Ramos (cell line): ENCODE data around the gene GLYATL3.
"Not testable (repeated sequence)": the region's sequence is repeated elsewhere in the genome, so short reads cannot be mapped to it uniquely, and the experiment has no call there.

ENCODE experiments used
- in situ Hi-C: fragments of 300-500 bp; cut with MboI; formaldehyde crosslinking; loops from one replicate; pipeline ENCODE4 v1.14.3; 2022; ENCODE audit warnings: low sequenced_read_pairs; ENCODE audit not compliant: unreplicated experiment

GLYATL3 gene

DNA sequence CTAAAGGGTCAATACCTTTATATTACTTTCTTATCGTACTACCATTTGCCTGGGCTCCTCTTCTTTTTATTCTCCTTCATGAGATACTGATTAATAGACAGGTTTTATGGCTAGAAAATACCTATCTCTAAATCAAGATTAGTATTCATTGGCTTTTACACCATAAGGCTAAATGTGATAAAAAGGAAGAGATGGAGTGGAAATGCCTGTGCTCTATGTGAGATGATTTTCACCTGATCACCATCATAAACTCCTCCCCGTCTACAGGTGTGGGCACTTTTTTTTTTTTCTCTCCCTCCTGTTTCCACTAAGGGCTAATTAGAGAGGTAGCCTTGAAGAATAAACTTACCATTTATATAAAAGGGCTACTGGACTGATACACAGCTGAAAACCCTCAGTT, at the start of gene GLYATL3:
Gene GLYATL3 (plus strand): TSS at position 301 of the 400 bp plus-strand sequence. CDS start 12,068 bp downstream, outside the sequence.
- in situ Hi-C loops: no loop called here

DNA sequence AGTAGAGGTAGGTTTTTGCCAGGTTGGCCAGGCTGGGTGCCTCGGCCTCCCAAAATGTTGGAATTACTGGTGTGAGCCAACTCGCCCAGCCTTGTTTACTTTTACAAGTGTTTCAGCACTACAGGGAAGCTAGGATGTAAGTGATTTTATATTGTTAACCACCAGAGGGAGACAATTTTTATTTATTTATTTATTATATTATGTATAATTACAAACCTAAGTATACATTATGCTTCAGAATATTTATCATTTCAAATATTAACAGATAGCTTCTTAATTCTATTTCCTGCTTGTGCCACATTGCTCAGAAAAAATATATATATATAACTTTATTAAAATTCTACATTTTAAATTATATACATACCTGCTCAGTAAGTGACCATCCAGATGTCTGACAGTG, 46.5 kb upstream of the GLYATL3 start:
- in situ Hi-C loops: no loop called here

DNA sequence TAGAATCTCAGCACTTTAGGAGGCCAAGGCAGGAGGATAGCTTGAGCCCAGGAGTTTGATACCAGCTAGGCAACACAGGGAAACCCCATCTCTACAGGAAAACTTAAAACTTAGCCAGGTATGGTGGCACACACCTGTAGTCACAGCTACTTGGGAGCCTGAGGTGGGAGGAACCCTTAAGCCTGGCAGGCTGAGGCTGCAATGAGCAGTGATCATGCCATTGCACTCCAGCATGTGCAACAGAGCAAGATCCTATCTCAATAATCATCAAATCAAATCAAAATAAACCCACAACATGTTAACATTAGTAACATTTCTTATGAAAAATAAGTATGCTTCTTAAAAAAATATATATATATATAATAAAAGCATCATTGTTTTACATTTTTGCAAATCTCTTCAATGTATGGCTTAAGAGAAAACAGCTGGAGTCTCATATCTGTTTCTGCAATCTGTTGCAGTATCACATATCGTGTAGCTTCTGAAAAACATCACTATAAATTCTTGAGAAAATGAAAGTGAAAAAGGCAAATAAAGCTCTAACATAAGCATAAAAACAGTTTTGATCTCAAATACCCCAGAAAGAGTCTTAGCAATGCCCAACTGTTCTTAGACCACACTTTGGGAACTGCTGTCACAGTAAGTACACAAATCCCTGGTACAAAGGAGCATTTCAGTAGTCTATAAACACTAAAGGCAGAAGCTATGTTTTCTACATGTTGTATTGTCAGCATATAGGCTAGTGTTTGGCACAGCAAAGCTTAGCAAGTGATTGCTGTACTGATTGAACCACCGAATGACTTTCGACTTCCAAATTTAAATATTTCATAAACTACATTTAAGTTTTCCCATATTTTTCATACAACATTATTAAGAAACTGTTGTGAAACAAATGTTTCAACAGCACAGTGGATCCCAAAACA, 44.7 kb upstream of the GLYATL3 start:
- in situ Hi-C loops: no loop called here

DNA sequence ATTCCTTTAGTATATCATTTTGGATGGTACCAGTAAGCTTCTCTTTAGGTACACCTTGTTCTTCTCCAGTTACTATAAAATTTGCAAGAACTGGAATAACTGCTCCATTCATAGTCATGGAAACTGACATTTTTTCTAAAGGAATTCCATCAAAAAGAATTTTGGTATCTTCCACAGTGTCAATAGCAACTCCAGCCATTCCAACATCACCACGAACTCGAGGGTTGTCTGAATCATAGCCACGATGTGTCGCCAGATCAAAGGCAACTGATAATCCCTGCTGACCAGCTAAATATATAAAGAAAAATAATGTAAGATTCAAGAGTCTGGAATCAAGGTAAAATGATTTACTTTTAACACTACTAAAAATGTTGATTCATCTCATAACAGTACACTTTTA, 42.0 kb upstream of the GLYATL3 start:
- in situ Hi-C loops: no loop called here

DNA sequence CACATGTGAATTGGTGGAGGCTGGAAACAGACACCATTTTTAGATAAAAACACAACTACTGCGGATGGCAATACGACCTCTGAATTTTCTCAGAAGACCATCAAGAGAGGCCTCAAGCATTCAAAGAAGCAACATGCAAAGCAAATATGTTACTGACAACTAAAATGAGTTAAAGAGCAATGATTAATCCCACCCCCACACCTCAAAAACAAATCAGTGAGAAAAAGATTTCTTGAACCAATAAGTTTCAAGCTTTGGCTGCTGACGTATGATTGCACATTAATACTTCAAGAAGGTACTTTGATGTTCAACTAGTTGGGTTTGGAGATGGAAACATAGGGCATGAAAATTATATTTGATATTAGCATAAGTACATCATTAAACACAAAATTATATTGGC, 37.7 kb upstream of the GLYATL3 start:
- in situ Hi-C loops: no loop called here

DNA sequence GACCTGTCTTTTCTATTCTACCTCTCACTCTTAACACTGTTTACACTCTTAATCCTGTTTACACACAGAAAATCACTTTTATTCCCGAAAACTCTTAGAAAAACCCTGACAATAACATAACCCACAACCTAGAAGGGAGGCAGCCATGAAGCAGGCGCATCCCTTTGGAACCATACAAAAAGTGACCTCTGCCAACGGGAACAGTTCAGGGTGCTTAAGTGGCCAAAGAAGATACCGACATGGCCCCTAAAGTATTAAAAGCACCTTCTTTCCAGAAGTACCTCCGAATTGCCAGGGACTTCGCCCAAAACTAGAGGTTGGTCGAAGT, 37.2 kb upstream of the GLYATL3 start:
- in situ Hi-C loops: no loop called here

DNA sequence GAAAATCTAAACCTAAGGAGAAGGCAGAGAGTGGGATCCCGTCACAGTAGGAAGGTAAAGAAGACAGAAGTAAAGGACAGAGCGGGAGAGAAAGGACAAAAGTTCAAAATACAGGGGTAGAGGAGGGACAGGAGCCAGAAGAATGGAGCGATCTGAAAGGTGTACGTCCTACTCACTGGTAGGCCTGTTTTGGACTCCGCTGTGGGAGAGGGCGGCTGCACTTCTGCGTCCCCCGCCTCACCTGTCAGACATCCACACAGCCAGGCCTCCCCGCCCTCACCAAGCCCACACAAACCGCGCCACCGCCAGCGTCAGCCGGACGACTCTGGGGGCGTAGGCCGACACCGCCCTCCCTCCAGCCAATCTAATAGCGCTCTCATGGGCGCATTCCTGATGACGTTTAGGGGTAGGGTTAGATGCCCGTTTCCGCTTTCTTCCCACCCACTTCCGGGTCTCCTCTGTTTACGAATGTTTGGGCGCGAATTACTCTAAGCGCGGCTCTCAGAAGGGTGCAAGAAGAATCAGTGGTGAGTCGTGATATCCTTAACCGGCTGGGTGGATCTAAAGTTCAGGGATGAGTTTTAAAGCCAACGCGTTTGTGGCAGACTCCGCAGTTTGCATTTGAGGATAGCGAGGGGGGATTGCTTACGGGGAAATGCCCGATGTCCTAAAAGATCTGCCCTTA, 36.7 kb upstream of the GLYATL3 start, which contains the start of the genes CENPQ and MMUT:
Gene CENPQ (plus strand): TSS at position 444 of the 685 bp plus-strand sequence. CDS start 6,807 bp downstream, outside the sequence.
Gene MMUT (minus strand): TSS at position 327 of the 685 bp plus-strand sequence. CDS start 3,787 bp downstream, outside the sequence.
- in situ Hi-C loops: no loop called here

DNA sequence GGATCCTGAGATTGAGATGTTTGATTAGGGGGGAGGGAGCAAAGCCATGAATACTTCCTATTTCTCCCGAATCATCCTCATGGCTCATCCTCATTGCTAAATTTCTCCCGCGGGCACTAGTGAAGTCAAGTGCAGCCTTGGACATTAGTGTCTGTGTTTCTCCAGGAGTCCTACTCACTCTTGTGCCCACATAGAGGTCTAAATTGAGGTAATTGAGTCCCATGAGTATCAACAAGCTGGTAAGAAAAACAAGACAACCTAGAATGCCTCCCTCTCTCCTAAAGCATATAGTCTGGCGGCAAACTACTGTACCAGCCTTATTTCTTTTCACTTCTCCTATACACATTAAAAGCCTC, 36.1 kb upstream of the GLYATL3 start:
- in situ Hi-C loops: no loop called here

DNA sequence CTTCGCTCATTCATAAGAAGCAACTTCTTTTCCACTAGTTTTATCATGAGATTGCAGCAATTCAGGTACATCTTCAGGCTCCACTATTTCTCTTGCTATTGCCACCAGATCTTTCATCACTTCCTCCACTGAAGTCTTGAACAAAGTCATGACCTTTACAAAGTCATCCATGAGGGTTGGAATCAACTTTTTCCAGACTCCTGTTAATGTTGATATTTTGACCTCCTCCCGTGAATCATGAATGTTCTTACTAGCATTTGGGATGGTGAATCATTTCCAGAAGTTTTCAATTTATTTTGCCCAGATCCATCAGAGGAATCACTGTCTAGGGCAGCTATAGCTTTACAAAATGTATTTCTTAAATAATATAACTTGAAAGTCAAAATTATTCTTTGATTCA, 35.0 kb upstream of the GLYATL3 start:
- in situ Hi-C loops: no loop called here

DNA sequence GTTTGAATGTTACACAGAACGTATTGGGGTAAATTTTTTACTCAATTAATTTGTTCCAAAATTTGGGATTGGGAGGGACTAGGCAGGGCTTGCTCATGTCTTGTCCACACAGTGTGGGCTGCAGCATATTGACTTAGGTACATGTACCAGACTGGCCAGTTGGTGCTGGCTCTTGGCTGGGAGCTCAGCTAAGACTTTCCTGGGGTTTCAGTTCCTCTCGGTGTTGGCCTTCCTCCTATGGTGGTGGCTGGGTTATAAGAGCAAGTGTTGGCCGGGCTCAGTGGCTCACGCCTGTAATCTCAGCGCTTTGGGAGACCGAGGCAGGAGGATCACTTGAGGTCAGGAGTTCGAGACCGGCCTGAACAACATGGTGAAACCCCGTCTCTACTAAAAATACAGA, 31.7 kb upstream of the GLYATL3 start:
- in situ Hi-C loops: no loop called here

DNA sequence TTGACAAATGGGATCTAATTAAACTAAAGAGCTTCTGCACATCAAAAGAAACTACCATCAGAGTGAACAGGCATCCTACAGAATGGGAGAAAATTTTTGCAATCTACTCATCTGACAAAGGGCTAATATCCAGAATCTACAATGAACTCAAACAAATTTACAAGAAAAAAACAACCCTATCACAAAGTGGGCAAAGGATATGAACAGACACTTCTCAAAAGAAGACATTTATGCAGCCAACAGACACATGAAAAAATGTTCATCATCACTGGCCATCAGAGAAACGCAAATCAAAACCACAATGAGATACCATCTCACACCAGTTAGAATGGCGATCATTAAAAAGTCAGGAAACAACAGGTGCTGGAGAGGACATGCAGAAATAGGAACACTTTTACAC, 23.2 kb upstream of the GLYATL3 start:
- in situ Hi-C loops: not testable (repeated sequence)

DNA sequence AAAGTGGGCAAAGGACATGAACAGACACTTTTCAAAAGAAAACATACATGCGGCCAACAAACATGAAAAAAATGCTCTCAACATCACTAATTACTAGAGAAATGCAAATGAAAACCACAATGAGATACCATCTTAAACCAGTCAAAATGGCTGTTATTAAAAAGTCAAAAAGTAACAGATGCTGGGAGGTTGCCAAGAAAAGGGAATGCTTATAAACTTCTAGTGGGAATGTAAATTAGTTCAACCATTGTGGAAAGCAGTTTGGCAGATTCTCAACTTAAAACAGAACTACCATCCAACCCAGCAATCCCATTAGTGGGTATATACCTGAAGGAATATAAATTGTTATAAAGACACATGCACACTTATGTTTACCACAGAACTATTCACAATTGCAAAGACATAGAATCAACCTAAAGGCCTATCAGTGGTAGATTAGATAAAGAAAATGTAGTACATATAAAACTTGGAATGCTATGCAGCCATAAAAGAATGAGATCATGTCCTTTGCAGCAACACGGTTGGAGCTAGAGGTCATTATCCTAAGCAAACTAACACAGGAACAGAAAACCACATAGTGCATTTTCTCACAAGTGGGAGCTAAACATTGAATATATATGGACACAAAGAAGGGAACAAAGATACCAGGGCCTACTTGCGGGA, 20.3 kb upstream of the GLYATL3 start:
- in situ Hi-C loops: no loop called here

DNA sequence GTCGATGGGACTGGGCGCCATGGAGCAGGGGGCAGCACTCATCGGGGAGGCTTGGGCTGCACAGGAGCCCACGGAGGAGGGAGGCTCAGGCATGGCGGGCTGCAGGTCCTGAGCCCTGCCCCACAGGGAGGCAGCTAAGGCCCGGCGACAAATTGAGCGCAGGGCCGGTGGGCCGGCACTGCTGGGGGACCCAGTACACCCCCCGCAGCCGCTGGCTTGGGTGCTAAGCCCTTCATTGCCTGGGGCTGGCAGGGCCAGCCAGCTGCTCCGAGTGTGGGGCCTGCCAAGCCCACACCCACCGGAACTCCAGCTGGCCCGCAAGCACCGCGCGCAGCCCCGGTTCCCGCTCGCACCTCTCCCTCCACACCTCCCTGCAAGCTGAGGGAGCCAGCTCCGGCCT, 17.9 kb upstream of the GLYATL3 start:
- in situ Hi-C loops: not testable (repeated sequence)

DNA sequence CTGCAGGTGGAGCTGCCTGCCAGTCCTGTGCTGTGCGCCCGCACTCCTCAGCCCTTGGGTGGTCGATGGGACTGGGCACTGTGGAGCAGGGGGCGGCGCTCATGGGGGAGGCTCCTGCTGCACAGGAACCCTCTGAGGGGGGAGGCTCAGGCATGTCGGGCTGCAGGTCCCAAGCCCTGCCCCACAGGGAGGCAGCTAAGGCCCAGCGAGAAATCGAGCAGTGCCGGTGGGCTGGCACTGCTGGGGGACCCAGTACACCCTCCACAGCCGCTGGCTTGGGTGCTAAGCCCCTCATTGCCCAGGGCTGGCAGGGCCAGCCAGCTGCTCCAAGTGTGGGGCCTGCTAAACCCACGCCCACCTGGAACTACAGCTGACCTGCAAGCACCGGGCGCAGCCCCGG, 16.3 kb upstream of the GLYATL3 start:
- in situ Hi-C loops: not testable (repeated sequence)

DNA sequence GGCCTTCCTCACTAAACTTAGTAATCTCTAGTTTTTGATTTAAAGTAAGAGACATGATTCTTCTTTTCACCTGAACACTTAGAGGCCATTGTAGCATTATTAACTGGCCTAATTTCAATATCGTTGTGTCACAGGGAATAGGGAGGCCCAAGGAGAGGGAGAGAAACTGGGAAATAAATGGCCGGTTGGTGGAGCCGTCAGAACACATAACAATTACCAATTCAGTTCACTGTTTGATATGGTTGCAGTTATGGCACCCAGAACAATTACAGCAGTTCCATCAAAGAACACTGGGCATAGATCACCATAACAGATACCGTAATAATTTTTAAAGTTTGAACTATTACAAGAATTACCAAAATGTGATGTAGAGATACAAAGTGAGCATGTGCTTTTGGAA, 9.1 kb upstream of the GLYATL3 start:
- in situ Hi-C loops: no loop called here

DNA sequence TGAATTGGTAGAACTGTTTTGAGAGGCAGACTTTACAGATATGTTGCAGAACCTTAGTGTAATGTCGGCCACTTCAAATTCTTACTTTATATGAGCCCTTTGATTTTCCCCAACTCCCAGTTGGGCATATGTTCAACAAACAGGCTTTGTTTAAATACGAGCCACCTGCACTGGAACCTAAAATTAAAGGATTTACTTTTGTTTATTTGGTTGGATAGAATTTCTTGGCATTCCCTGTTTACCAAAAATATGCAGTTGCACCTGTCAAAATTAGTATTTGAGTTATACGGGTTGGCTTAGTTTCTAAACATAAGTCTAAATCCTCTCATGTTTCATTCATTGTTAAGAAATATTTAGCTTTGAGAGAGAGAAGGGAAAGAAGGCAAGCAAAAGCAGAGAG, 2.4 kb upstream of the GLYATL3 start:
- in situ Hi-C loops: no loop called here

DNA sequence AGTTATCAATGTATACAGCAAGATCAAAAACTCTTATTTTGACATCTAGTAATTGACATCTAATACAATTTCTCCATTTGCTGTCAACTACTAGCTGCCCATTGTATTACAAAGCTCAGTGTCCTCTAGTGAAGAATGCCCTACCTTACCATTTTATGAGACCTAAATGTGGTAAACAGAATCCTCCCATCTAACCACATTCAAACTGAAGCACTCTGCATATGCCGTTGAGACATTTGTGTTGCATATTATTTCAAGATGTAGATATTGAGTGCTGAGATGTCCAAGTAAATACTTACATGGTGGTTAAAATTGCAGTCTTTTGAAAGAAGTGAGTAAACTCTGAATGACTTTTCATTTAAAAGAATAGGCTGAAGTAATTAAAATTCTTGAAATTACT, 597 bp upstream of the GLYATL3 start:
- in situ Hi-C loops: no loop called here

DNA sequence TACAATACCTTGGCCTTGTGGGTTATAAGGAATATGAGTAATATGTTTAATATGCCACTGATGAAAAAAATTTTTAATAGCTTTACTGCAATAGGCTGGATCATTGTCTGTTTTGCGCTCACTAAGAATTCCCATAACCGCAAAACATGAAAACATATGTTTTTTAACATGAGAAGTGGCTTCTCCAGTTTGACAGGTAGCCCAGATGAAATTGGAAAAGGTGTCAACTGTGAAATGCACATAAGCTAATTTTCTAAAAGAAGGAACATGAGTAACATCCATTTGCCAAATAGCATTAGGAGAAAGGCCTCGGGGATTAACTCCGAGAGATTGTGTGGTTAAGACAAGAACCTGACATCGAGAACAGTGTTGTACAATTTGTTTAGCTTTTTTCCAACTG, 4.9 kb downstream of the GLYATL3 start:
- in situ Hi-C loops: no loop called here

DNA sequence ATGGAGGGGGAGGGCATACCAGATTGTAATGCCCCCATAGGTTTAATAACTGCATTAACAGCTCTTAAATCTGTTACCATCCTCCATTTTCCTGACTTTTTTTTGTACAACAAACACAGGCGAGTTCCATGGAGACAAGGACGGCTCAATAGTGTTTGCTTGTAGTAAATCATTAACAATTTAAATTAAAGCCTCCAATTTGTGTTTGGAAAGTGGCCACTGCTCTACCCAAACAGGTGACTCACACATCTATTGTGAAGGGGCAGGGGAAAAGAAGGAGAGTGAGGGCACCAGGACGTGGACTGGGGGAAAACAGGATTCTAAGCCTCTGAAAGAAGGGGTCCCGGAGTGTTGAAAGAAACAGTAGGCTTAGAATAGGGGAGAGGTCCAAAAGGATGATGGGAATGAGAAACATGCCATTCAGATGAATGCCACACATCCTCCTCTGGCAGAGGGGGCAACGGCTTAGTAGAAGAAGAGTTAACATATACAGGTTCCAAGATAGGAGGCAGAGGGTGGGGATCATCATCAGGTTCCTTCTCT, 6.9 kb downstream of the GLYATL3 start:
- in situ Hi-C loops: no loop called here

DNA sequence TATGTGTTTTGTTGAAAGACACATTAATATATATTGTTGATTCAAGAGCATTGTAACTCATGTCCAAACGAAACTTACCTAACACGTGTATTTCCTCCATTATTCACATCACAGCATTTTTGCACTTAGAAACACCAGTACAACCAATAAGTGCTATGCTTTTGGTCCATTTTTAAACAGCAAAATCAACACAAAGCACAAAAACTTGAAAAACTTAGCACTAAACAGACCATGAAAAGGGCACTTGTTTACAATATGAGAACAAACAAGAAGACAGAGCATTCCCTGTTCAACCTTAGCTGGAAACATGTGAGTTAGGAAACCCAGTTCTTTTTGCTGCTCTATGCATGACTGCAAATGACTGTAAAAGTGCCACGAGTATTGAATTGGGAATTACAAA, 9.6 kb downstream of the GLYATL3 start:
- in situ Hi-C loops: no loop called here
